Iris pigment epithelial cell (primary cell): ENCODE results near the gene TWIST2.
A peak's percentile ranks its signal among the peaks of the same experiment; 100 is the strongest.

Experiments
- DNase-seq: peaks from one replicate; pipeline ENCODE4 v3.0.0-alpha.2; 2011; ENCODE audit warnings: low read depth

The TWIST2 gene

DNA sequence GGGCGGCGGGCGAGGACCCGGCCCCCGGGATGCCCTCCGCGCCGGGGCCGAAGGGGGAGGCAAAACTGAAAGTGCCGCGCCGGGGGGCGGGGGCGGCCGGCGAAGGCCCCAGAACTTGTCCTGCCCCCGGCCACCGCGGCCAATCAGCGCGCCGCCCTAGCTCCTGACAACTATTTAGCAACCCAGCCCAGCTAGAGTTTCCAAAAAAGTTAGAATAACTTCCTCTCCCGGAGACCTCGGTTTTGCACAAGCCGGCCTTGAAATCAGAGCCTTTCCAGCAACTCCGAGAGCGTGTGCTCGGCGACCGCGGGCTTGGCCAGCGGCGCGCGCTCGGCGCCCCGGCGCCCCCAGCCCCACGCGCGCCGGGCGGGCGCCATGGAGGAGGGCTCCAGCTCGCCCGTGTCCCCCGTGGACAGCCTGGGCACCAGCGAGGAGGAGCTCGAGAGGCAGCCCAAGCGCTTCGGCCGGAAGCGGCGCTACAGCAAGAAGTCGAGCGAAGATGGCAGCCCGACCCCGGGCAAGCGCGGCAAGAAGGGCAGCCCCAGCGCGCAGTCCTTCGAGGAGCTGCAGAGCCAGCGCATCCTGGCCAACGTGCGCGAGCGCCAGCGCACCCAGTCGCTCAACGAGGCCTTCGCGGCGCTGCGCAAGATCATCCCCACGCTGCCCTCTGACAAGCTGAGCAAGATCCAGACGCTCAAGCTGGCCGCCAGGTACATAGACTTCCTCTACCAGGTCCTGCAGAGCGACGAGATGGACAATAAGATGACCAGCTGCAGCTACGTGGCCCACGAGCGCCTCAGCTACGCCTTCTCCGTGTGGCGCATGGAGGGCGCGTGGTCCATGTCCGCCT lies at the start of gene TWIST2:
TSS of gene TWIST2 (plus strand) at position 245 of the 850 bp plus-strand sequence. CDS start at position 376, 131 bp downstream.
- peak; percentile 95 for DNase-seq

DNA sequence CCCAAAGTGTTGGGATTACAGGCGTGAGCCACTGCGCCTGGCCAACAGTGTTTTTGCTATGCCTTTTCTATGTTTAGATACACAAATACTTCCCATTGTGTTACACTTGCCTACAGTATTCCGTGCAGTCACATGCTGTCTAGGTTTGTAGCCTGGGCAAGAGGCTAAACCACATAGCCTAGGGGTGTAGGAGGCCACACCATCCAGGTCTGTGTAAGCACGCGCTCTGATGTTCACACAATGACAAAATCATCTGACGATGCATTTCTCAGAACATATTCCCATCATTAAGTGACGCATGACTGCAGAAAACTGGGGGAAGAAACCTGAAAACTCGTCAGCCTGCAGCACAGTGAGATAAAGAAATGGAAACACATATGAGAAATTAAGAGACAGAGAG lies 46.1 kb upstream of the TWIST2 start:
- no peak for DNase-seq

DNA sequence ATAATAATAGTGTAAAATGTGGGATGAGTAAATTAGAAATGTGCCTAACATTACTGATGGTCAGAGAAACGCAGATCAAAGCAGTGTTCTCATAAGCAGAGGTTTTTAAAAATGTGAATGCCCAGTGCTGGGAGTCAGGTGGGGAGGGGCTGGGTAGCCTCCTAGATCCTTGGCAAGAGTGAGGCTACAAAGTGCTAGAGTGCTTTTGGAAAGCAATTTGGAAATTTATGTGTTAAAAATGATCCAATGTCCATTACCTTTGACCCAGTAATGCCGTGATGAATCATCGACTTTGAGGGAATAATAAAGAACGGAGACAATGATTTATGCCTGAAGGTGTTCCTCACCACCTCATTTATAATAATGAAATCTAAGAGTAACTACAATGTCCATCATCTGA lies 44.9 kb upstream of the TWIST2 start:
- DNase-seq, result no peak

DNA sequence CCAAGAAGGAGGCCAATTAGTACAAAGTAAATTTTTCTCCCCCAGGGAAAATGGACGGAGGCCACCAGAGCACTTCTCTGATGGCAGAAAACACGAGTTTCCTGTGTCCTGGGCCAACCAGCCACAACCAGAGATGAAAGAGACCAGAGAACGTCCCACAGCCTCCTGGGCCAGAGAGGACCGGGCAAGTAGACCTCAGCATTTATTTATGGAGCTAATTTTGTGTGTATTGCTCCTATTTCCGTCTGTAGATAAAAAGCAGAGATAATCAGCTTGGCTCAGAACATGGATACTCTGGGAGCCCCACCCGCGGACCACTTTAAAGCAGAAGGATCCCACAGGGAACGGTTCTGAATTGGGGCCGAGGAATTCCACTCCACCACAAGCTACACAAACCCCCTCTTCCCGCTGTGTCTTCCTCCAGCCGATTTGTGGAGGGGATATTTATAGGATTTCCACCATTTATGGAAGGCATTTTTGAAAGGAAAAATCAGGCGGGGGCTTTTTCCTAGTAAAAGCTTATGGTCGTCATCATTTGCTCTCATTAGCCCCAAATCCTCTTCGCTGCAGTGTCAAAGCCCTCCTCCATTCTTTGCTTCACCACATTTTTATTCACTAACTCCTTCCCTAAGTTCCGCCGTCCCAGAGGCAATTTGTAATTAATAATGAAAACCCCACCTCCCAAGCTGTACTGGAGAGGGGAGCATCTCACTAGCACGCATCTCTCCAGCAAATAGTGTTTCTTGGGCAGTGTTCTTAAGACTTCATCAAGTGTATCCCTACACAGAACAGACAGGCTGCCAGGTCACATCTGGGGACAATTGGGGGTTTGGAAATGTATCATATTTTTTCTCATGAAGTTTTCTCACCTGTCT lies 43.7 kb upstream of the TWIST2 start:
- no peak for DNase-seq

DNA sequence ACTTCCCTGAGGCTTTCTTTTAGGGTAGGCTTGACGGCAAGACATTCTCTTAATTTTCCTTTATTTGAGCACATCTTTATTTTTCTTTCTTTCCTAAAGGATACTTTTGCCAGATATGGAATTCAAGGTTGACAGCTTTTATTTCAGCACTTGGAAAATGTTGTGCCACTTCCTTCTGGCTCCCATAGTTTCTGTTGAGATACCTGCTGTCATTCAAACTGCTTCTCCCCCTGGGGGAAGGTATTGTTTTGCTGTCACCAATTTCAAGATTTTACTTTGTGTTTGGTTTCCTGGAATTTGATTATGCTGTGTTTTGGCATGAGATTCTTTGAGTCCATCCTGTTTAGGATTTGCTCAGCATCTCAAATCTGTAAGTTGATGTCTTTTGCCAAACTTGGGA lies 39.1 kb upstream of the TWIST2 start:
- DNase-seq, result no peak

DNA sequence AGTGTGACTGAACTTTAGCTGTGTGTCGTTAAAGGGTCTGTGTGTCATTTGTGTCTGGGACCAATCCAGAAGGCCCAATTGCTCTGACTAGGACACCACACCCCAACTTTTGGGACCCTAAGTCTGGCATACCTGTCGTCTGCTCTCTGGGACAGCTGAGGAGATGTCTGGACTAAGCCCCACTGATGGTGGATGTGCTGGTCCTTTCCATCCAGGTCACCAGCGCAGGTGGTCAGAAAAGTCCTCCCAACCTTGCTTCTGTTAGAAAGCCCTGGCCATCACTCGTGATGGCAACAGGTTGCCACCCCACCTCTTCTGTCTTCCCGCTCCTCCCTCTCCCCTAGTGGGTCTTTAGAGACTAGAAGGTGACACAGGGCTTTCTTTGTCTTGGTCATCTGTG lies 37.6 kb upstream of the TWIST2 start:
- DNase-seq, result no peak

DNA sequence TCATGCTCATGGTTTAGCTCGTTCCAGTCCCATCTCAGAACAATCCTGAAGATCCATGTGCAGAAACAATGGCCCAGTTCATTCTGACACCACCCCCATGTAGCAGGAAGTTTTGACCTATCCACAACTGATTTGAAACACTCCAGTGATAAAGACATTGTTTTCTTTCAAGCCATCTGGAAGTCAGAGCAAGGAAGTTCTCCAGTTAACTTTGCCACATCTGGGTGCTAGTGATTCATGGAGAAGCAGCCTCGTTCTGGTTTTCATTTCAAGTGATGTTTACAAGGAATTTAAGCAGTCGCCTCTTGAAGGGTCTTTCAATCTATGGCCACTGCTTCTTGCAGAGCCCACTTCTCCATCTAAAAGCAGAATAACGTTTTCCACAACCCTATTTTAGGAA lies 36.6 kb upstream of the TWIST2 start:
- DNase-seq, result no peak

DNA sequence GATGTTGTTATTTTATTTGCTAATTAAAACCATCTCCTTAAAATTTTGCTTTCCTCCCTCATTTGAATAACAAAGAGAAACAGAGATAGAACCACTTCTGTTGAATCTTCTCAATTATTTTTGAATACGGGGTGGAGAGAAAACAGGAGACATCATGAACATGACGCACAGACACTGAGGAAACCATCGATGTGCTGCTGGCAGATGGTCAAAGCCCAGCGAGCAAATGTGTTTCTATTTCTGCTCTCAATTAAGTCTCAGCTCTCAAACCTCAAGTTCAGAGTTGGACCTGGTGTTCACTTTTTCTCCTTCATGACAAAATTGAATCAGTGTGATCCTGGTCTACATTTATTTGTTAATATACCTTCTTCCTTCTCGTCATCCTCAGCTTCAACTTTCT lies 36.1 kb upstream of the TWIST2 start:
- no peak for DNase-seq

DNA sequence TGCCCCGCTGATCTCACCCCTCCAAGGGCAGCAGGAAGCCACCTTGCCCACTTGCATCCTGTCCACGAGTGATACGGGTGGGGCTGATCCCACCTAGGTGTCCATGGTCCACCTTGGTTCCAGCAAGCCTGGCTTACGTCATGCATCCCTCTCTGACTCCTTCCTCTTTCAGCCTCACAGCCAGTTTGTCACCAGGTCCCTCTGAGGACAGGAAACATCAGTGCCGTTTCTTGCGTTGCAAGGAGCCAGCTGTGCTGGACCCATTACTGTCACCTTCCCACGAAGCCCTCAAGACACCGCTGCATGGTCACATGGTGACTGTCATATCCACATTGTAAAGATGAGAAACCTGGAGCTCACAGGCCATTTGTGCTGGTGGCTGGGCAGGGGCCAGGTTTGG lies 34.8 kb upstream of the TWIST2 start:
- no peak for DNase-seq

DNA sequence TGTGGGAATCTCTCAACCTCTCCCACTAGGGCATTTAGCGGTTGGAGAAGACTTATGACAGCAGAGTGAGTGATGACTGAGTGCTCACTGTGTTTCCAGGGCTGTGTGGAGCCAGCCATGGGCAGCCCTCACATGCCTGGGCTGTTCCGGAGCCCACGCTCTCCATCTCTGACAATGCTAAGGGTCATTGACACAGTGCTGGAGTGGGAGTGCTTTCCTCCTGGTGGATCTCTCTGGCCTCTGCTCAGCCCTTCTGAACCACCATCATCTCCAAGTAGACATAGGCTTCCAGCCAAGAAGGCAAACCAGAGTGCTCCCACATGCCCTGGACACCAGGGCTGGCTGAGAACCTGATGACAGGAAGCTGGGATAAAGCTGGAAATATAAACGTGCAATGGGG lies 33.1 kb upstream of the TWIST2 start:
- no peak for DNase-seq

DNA sequence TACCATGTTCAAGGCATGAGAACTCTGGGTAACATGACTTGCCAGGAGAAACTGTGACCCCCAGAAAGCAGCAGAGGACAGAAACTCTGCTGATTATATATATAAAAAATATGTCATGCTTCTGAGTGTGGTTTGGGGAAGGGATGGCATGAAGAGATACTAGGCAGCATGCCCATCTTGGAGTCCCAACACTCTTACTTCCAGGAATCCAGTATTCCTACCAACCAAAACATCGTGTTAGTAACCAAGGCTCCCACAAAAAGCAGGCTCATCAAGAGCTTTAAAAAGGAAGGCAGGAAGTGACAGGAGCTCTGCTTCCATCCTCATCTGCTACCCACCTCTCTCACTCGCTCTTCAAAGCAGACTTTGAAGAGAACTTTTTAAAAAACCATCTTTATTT lies 31.6 kb upstream of the TWIST2 start:
- no peak for DNase-seq

DNA sequence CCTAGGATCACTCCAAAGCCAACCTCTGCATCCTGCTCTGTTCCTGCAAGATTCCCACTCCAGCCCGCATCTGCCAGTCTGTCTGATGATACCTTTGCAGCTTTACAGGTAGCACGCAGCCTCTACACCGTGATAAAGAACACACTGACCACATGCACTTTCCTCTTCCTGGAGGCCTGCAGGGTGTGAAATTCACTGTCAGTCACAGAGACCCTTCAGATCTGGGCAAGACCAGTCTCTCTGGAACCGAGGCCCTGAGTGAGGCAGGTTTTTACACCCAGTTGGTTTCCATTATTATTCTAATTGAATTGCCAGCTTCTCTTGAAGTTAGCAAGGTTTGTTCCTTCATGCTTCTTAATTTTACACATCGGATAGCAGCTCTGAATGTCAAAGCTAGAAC lies 30.5 kb upstream of the TWIST2 start:
- DNase-seq, result no peak

DNA sequence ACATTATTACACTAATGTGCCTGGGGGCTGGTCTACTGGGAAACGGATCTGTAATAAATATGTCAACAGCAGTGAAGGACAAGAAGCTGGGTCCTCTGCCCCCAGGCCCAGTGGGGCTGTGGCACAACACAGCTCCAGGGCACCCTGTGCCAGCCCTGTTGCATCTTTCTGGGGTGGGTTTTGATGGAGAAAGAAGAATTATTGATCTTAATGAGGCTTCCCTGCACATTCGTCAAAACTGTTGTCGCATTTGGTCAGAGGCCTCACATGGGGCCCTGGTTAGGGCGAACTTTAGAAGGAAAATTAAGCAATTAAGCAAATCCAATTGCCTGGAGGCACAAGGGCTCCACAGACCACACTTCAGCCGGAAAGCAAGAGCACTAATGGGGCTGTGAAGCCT lies 30.0 kb upstream of the TWIST2 start:
- no peak for DNase-seq

DNA sequence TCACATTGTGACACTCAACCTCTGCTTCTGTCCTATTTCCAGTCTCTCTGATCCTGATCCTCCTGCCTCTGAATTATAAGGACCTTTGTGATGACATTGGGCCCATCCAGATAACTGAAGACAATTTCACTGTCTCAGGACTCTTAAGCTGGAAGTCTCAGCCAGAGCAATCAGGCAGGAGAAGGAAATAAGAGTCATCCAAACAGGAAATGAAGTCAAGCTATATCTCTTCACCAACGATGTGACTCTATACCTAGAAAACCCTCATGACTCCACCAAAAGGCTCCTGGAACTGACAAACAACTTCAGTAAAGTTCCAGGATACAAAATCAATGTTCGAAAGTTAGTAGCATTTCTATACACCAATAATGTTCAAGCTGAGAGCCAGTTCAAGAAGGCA lies 29.3 kb upstream of the TWIST2 start:
- DNase-seq, result no peak

DNA sequence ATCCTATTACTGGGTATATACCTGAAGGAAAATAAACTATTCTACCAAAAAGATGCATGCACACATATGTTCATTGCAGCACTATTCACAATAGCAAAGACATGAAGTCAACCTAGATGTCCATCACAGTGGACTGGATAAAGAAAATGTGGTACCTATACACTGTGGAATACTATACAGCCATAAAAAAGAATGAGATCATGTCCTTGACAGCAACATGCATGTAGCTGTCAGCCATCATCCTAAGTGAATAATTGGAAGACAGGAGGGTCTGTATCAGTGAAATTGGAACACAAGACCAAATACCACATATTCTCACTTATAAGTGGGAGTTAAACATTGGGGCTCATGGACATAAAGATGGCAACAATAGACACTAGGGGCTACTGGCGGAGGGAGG lies 27.7 kb upstream of the TWIST2 start:
- no peak for DNase-seq

DNA sequence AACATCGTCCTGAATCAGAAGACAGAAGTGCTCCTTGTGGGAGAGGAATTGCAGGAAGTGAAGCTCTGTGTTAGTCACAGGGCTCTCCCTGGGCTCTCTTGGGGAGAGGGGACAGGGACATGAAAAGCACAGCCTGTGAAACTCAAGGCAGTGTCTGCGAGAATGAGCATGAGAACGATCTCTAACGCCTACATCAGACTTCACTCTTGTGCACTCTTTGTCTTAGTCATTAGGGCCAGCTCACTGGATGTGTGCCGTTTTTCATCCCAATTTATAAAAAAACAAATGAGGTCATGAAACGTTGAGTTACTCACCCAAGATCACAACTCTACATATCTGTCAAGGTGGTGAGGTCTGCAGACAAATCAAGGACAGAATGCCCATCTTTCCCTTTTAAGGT lies 27.0 kb upstream of the TWIST2 start:
- peak; percentile 8 for DNase-seq

DNA sequence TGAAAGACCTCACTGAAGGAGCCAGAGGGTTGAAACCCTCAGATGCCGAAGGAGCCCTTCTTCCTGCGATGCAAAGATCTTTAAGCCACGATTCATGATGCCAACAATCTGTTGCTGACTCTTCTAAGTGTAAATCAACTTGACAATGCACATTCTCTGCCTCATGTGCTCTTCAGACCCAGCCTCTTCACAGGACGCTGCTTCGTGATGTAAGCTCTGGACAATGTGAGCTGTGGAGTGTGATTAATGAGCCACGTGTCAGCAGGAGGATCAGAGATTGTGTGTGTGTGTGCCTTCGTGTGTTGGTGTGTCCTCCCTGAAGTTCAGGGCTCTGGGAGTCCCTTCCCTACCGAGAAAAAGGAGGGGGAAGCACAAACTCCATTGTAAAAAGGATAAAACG lies 26.5 kb upstream of the TWIST2 start:
- peak; percentile 45 for DNase-seq

DNA sequence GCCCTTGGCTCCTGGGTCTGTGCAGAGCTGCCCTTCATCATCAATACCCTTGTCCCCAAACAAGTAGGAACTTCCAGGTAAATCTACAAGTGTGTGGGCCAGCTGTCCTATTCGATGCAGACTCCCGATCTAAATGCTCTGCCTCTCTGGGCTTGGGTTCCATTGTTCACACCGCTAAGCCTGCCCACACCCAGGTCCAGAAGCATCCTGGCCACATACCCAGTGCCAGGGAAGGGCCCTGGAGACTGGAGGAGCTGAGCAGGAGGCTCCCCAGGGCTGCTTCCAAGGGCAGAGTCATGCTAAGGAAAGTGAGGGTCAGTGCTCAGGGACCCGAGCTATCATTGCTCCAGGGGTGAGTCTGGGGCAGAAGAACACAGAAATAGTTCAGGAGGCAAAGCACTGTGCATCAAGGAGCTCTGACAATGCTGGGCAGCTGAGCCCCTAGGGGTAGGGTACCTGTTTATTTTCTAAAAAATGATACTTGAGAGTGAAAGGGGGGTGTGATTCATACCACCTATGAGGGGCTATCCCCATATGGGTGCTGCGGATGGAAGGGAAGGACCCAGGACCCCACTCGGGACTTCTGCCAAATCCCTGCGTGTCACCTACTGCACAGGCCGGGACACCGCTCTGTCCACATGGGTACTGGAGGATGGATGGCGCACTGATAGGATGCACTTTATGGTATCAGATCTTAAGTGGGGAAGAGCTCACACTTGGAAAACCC lies 25.8 kb upstream of the TWIST2 start:
- no peak for DNase-seq

DNA sequence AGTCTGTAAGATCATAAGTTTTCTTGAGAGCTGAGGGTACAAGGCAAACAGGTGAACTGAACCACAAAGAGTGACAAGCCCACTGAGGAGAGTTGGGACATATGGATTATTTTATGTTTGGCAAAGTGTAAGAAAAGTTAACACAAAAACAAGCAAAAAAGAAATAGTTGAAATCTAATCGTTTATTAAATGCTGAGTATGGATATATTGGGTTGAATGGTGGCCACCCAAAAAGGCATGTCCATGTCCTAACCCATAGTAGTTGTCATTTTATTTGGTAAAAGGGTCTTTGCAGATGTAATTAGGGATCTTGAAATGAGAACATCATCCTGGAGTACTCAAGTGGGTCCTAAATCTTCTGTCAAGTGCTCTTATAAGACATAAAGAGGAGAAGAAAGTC lies 24.9 kb upstream of the TWIST2 start:
- no peak for DNase-seq

DNA sequence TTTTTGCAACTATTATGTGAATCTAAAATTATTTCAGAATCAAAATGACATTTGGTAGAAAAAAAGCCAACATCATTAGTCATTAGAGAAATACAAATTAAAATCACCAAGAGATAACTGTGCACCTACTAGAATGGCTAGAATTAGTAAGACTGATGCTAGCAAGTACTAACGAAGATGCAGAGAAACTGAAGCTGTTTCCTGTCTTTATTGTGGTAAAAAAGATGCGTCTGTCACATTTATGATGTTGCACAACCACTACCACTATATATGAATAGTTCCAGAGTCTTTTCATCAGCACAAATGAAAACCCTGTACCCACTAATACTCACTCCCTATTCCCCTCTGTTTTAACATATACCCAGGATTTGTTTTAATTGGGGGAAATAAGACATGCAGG lies 16.7 kb upstream of the TWIST2 start:
- DNase-seq, result no peak

DNA sequence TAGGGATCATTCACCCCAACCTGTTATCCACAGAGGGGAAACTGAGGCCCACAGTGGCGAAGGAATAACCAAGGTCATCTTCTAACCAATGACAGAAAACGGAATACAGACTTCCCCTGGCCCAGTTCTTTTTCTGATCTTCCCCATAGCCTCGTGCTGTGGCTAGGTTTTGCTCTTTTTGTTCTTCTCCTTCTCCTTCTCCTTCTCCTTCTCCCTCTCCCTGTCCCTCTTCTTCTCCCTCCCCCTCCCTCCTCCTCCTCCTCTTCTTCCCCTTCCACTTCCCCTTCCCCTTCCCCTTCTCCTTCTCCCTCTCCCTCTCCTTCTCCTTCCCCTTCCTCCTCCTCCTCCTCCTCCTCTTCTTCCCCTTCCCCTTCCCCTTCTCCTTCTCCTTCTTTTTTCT lies 12.9 kb upstream of the TWIST2 start:
- DNase-seq, result no peak

DNA sequence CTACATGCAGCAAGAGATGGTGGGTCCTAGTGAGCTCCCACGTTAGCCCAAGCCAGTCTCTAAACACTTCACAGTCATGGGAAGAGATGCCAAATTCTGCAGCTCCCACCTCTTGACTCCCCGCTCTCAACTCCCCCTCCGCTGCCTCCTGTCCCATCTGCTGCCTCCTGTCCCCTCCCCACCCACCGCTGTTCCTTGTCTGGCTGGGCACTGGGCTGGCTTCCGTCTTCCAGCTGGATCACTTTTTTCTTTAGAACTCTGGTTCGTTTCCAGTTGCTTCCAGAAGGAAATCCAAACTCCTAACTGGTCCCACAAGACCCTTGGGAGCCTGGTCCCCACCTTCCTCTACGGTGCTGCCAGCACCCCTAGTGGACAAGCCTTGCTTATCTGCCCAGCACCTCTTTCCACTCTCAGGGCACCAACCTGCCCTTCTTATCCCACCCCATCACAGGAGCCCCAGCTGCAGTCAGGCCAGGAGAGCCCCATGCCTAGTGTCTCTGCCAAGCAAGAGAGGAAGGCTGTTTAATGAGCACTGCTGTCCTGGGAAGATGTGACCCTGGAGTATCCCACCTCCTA lies 12.1 kb upstream of the TWIST2 start:
- DNase-seq, result no peak
